Left ventricle myocardium inferior (tissue), 1 donor: Measurements from ENCODE around the gene KRTAP10-5. TPM values are rescaled to one million over a fixed set of nuclear protein-coding genes. Genes with fewer than 3 reads are reported as not detected.
"Not testable (repeated sequence)": the region's sequence is repeated elsewhere in the genome, so short reads cannot be mapped to it uniquely, and the experiment has no call there.

ENCODE experiments used
- DNase-seq: peaks from one replicate; pipeline ENCODE4 v3.0.0-alpha.2; 2020
- H3K27ac ChIP-seq: fragments of 200-600 bp; replicated peaks from 2 replicates; pipeline ENCODE4 v1.8.0; 2021
- H3K27me3 ChIP-seq: fragments of 200-600 bp; 2 replicates; pipeline ENCODE4 v1.8.0; 2021; ENCODE audit warnings: low read depth
- H3K36me3 ChIP-seq: fragments of 200-600 bp; 2 replicates; pipeline ENCODE4 v1.8.0; 2021
- H3K4me1 ChIP-seq: fragments of 200-600 bp; 2 replicates; pipeline ENCODE4 v1.8.0; 2021
- H3K4me3 ChIP-seq: fragments of 200-600 bp; 2 replicates; pipeline ENCODE4 v1.8.0; 2021; ENCODE audit warnings: mild to moderate bottlenecking, moderate library complexity
- H3K9me3 ChIP-seq: fragments of 200-600 bp; replicated peaks from 2 replicates; pipeline ENCODE4 v1.8.0; 2021
- intact Hi-C: fragments of 100-400 bp; cut with micrococcal nuclease; formaldehyde crosslinking; loops from one replicate; pipeline ENCODE4 v1.11.0; 2022
- long read RNA-seq: library from polyadenylated mRNA; unstranded; transcript quantifications from one replicate; pipeline ENCODE4 v2.0.0, GENCODE V29; 2021
- total RNA-seq: library from RNA; stranded (reverse); fragmentation: NEBNext Ultra II Directional; extraction: Animal tissue kit (Norgen Biotek cat#: 25700); gene quantifications from one replicate; pipeline ENCODE4 v1.2.1, GENCODE V29; 2021
- TF ChIP-seq, protein P1 (sequence below): fragments of 200-600 bp; IDR thresholded peaks from 2 replicates; pipeline ENCODE4 v1.8.0; 2021; ENCODE audit warnings: antibody characterized with exemption, mild to moderate bottlenecking, borderline replicate concordance
- donor health status: DM: no; HTN: yes; CAD: no; lungs with severe emphysema.

KRTAP10-5 gene, protein sequence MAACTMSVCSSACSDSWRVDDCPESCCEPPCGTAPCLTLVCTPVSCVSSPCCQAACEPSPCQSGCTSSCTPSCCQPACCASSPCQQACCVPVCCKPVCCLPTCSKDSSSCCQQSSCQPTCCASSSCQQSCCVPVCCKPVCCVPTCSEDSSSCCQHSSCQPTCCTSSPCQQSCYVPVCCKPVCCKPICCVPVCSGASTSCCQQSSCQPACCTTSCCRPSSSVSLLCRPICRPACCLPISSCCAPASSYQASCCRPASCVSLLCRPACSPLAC
- total RNA-seq, result not detected
- long read RNA-seq, result 0 reads

- H3K27ac ChIP-seq, H3K4me3 ChIP-seq, DNase-seq, H3K36me3 ChIP-seq, intact Hi-C loops, H3K4me1 ChIP-seq: not testable (repeated sequence)
- peaks cover 41% of the 10 kb centered on the region for H3K9me3 ChIP-seq
- peaks cover 23% of the 10 kb centered on the region for H3K27me3 ChIP-seq
These were observed at the start of gene KRTAP10-5 for GRCh38 chr21:44580231-44580821. Gene KRTAP10-5 (minus strand): TSS chr21:44580604. CDS start chr21:44580578, 26 bp downstream.

- H3K27ac ChIP-seq, result no peak overlapping the region
- H3K27me3 ChIP-seq, result peaks cover 29% of the 10 kb centered on the region
- H3K4me3 ChIP-seq, result no peak overlapping the region
- H3K36me3 ChIP-seq, result no peaks in the 10 kb centered on the region
- intact Hi-C loops, result no loop called here
- TF ChIP-seq, protein P1, sequence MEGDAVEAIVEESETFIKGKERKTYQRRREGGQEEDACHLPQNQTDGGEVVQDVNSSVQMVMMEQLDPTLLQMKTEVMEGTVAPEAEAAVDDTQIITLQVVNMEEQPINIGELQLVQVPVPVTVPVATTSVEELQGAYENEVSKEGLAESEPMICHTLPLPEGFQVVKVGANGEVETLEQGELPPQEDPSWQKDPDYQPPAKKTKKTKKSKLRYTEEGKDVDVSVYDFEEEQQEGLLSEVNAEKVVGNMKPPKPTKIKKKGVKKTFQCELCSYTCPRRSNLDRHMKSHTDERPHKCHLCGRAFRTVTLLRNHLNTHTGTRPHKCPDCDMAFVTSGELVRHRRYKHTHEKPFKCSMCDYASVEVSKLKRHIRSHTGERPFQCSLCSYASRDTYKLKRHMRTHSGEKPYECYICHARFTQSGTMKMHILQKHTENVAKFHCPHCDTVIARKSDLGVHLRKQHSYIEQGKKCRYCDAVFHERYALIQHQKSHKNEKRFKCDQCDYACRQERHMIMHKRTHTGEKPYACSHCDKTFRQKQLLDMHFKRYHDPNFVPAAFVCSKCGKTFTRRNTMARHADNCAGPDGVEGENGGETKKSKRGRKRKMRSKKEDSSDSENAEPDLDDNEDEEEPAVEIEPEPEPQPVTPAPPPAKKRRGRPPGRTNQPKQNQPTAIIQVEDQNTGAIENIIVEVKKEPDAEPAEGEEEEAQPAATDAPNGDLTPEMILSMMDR, result no peak
- DNase-seq, result no peak
- H3K4me1 ChIP-seq, result peaks cover 17% of the 10 kb centered on the region
- peaks cover 52% of the 10 kb centered on the region for H3K9me3 ChIP-seq
These were observed 48.4 kb upstream of the KRTAP10-5 start for GRCh38 chr21:44628707-44629391.

DNA sequence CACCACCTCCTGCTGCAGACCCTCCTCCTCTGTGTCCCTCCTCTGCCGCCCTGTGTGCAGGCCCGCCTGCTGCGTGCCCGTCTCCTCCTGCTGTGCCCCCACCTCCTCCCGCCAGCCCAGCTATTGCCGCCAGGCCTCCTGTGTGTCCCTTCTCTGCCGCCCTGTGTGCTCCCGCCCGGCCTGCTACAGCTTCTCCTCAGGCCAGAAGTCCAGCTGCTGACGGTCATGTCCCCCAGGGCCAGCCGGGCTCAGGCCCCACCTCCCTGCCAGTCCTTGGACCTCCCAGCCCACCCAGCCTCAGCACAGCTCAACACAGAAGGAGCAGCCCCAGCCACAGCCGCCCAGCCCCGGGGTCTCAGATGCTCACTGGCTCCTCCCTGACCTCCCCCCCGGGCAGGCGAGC, 47.4 kb upstream of the KRTAP10-5 start:
- intact Hi-C loops, DNase-seq: not testable (repeated sequence)

GRCh38 chr21:44627181-44627822, 46.9 kb upstream of the KRTAP10-5 start:
- H3K4me1 ChIP-seq, result peaks cover 17% of the 10 kb centered on the region
- H3K4me3 ChIP-seq, H3K36me3 ChIP-seq, DNase-seq, intact Hi-C loops, H3K27ac ChIP-seq: not testable (repeated sequence)
- H3K27me3 ChIP-seq, result peaks cover 29% of the 10 kb centered on the region
- H3K9me3 ChIP-seq, result peaks cover 52% of the 10 kb centered on the region

More for the DNA sequence above, 47.4 kb upstream of the KRTAP10-5 start:
- Histone ChIP-seq H3K9me3 (peaks cover 56% of the 10 kb centered on the region), H3K27me3 (peaks cover 29% of the 10 kb centered on the region), H3K4me1 (peaks cover 17% of the 10 kb centered on the region)
- H3K27ac ChIP-seq, H3K4me3 ChIP-seq, H3K36me3 ChIP-seq: not testable (repeated sequence)

- TF ChIP-seq, protein P1, result no peak
- intact Hi-C loops, result no loop called here
- Histone ChIP-seq H3K9me3 (peaks cover 46% of the 10 kb centered on the region), H3K4me3 (no peak within 1 kb of the TSS), H3K27me3 (peaks cover 29% of the 10 kb centered on the region), H3K4me1 (peaks cover 17% of the 10 kb centered on the region), H3K36me3 (no peaks in the 10 kb centered on the region), H3K27ac (peak within 1 kb of the TSS; percentile 42)
- DNase-seq, result no peak
These were observed 46.3 kb upstream of the KRTAP10-5 start, which contains the start of gene KRTAP10-9 for GRCh38 chr21:44626673-44627143. Gene KRTAP10-9 (plus strand): TSS chr21:44627093. CDS start chr21:44627172, 79 bp downstream.

DNA sequence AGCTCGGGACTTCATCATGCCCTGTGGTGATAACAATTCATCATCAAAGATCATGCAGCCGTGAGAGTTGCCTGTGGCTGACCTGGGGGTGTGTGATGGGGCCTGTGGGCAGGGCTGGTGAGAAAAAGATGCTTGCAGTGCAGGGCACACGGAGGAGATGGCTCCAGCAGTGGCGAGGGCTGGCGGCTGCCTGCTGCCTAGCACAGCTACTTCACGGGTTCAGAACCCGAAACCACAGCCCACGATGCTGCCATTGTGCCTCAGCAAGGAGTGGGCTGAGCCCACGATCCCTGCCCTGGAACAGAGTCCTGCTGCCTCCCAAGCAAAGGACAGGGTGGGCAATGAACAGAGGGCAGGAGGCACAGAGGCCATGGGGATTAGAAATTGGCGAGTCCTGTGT, 45.9 kb upstream of the KRTAP10-5 start:
- Histone ChIP-seq H3K9me3 (peaks cover 42% of the 10 kb centered on the region), H3K4me3 (no peak overlapping the region), H3K27ac (peak overlapping the region; percentile 42), H3K36me3 (no peaks in the 10 kb centered on the region), H3K27me3 (peaks cover 29% of the 10 kb centered on the region), H3K4me1 (peaks cover 17% of the 10 kb centered on the region)
- TF ChIP-seq, protein P1, result no peak
- intact Hi-C loops, result no loop called here
- DNase-seq, result no peak
